RWPE2 (cell line): ENCODE results near the gene C11orf21.

Experiments
- ATAC-seq: fragments of 200-7000 bp; cut with Tn5 transposase; 3 replicates; pipeline ENCODE4 v1.9.1; 2021; ENCODE audit warnings: low read depth
- DNase-seq: peaks from one replicate; pipeline ENCODE4 v3.0.0-alpha.2; 2020; ENCODE audit warnings: low spot score
- H3K27ac ChIP-seq: fragments of 450-650 bp; 2 replicates; pipeline ENCODE4 v1.5.1; 2017; ENCODE audit warnings: mild to moderate bottlenecking; ENCODE audit not compliant: poor library complexity, severe bottlenecking
- H3K27me3 ChIP-seq: fragments of 250-450 bp; sonication (Bioruptor Pico); 2 replicates; pipeline ENCODE4 v1.5.1; 2021; ENCODE audit warnings: mild to moderate bottlenecking, moderate library complexity; ENCODE audit not compliant: insufficient read depth, poor library complexity, severe bottlenecking
- H3K36me3 ChIP-seq: fragments of 250-450 bp; sonication (Bioruptor Pico); 2 replicates; pipeline ENCODE4 v1.5.1; 2020; ENCODE audit warnings: low read depth, mild to moderate bottlenecking, moderate library complexity
- H3K4me1 ChIP-seq: fragments of 250-450 bp; sonication (Bioruptor Pico); 2 replicates; pipeline ENCODE4 v1.5.1; 2021; ENCODE audit warnings: mild to moderate bottlenecking, moderate library complexity; ENCODE audit not compliant: insufficient read depth, poor library complexity, severe bottlenecking
- H3K4me3 ChIP-seq: fragments of 250-450 bp; sonication (Bioruptor Pico); 2 replicates; pipeline ENCODE4 v1.5.1; 2021; ENCODE audit warnings: mild to moderate bottlenecking, moderate library complexity; ENCODE audit not compliant: severe bottlenecking
- H3K9me3 ChIP-seq: fragments of 250-450 bp; sonication (Bioruptor Pico); 2 replicates; pipeline ENCODE4 v1.5.1; 2021; ENCODE audit warnings: mild to moderate bottlenecking, moderate library complexity; ENCODE audit not compliant: severe bottlenecking
- CTCF ChIP-seq: fragments of 450-650 bp; IDR thresholded peaks from one replicate; pipeline ENCODE4 v1.5.1; 2017; ENCODE audit warnings: mild to moderate bottlenecking, moderate library complexity; ENCODE audit not compliant: poor library complexity, severe bottlenecking

Gene C11orf21

GRCh38 chr11:2321311-2321683 is 19.6 kb upstream of the C11orf21 start:
- H3K4me3 ChIP-seq: no peak overlapping the region
- no peaks in the 10 kb centered on the region for H3K27me3 ChIP-seq
- no peaks in the 10 kb centered on the region for H3K9me3 ChIP-seq
- no peaks in the 10 kb centered on the region for H3K36me3 ChIP-seq
- TF ChIP-seq CTCF: no peak
- DNase-seq: peak; percentile 5
- no peak for ATAC-seq
- no peaks in the 10 kb centered on the region for H3K4me1 ChIP-seq
- H3K27ac ChIP-seq: no peak overlapping the region

GRCh38 chr11:2320568-2321310 is 19.0 kb upstream of the C11orf21 start:
- no peak for ATAC-seq
- Histone ChIP-seq H3K4me1 (no peaks in the 10 kb centered on the region), H3K4me3 (no peak overlapping the region), H3K27me3 (no peaks in the 10 kb centered on the region), H3K9me3 (no peaks in the 10 kb centered on the region), H3K36me3 (no peaks in the 10 kb centered on the region), H3K27ac (no peak overlapping the region)
- TF ChIP-seq CTCF: no peak
- DNase-seq: peak; percentile 53

GRCh38 chr11:2319791-2320472 is 18.2 kb upstream of the C11orf21 start:
- DNase-seq (no peak), ATAC-seq (no peak)
- no peaks in the 10 kb centered on the region for H3K36me3 ChIP-seq
- no peak for TF ChIP-seq CTCF
- H3K27ac ChIP-seq: no peak overlapping the region
- no peaks in the 10 kb centered on the region for H3K4me1 ChIP-seq
- no peaks in the 10 kb centered on the region for H3K27me3 ChIP-seq
- no peaks in the 10 kb centered on the region for H3K9me3 ChIP-seq
- no peak overlapping the region for H3K4me3 ChIP-seq

- no peak overlapping the region for H3K4me3 ChIP-seq
- no peak for TF ChIP-seq CTCF
- no peaks in the 10 kb centered on the region for H3K4me1 ChIP-seq
- H3K27ac ChIP-seq: no peak overlapping the region
- DNase-seq (no peak), ATAC-seq (no peak)
- no peaks in the 10 kb centered on the region for H3K9me3 ChIP-seq
- no peaks in the 10 kb centered on the region for H3K36me3 ChIP-seq
- no peaks in the 10 kb centered on the region for H3K27me3 ChIP-seq
These were observed 17.0 kb upstream of the C11orf21 start for GRCh38 chr11:2318707-2319106.

GRCh38 chr11:2318123-2318522 is 16.4 kb upstream of the C11orf21 start:
- no peaks in the 10 kb centered on the region for H3K36me3 ChIP-seq
- no peaks in the 10 kb centered on the region for H3K27me3 ChIP-seq
- DNase-seq (no peak), ATAC-seq (no peak)
- no peaks in the 10 kb centered on the region for H3K9me3 ChIP-seq
- no peak overlapping the region for H3K27ac ChIP-seq
- H3K4me1 ChIP-seq: no peaks in the 10 kb centered on the region
- no peak for TF ChIP-seq CTCF
- H3K4me3 ChIP-seq: no peak overlapping the region
